B cell (primary cell): Measurements from ENCODE around the gene PPP1R11. TPM values are rescaled to one million over a fixed set of nuclear protein-coding genes. Genes with fewer than 3 reads are reported as not detected.

Experiments used
- ATAC-seq: fragments of 200-7000 bp; cut with Tn5 transposase; one replicate; pipeline ENCODE4 v1.10.0; 2021; ENCODE audit warnings: low read depth, mild to moderate bottlenecking, moderate number of reproducible peaks, moderate library complexity
- CTCF ChIA-PET: fragments of 350-600 bp; sonication (Branson Sonifier 250); formaldehyde crosslinking; loops from one replicate; lab custom pipeline; 2021; ENCODE audit warnings: antibody characterized with exemption, inconsistent platforms; lab: Charles Lee
- POLR2A ChIA-PET: fragments of 350-600 bp; sonication (Branson Sonifier 250); formaldehyde crosslinking; loops from one replicate; lab custom pipeline; 2021; ENCODE audit warnings: antibody characterized with exemption; lab: Charles Lee
- DNase-seq: peaks from one replicate; pipeline ENCODE4 v3.0.0; 2013
- H2AFZ ChIP-seq: 2 replicates; pipeline ENCODE4 v1.6.1; 2012; ENCODE audit warnings: mild to moderate bottlenecking, low read depth, low read length; ENCODE audit not compliant: insufficient read depth, poor library complexity, severe bottlenecking
- H3K27ac ChIP-seq, 2 donors: 1 replicate in 1 of 2; 2 replicates in 1 of 2; pipeline ENCODE4 v1.5.1; 2012 to 2013; ENCODE audit warnings: low read length in 2 of 2, mild to moderate bottlenecking in 2 of 2, moderate library complexity in 1 of 2
- H3K27me3 ChIP-seq, 4 experiments: fragments of 200-600 bp in 1 of 4; sonication (generic) in 1 of 4; replicated peaks in 1 of 4; 1 replicate in 2 of 4; 2 replicates in 2 of 4; pipeline versions ENCODE4 v1.6.1 to v1.7.0; 2013 to 2016; ENCODE audit warnings: low read length in 3 of 4, mild to moderate bottlenecking in 2 of 4, mixed read lengths in 1 of 4, moderate library complexity in 1 of 4; ENCODE audit not compliant: insufficient read depth in 4 of 4, control insufficient read depth in 3 of 4; ENCODE audit errors: control extremely low read depth in 1 of 4
- H3K36me3 ChIP-seq, 2 experiments: replicated peaks in 1 of 2; 1 replicate in 1 of 2; 2 replicates in 1 of 2; pipeline versions ENCODE4 v1.6.1 to v1.7.1; 2013; ENCODE audit warnings: low read length in 1 of 2; ENCODE audit not compliant: insufficient read depth in 2 of 2, control insufficient read depth in 1 of 2; ENCODE audit errors: control extremely low read depth in 1 of 2, extremely low read depth in 1 of 2
- H3K4me1 ChIP-seq, 2 donors: fragments of 200-600 bp in 1 of 2; sonication (generic) in 1 of 2; 1 replicate in 1 of 2; 2 replicates in 1 of 2; pipeline versions ENCODE4 v1.5.1 to v1.6.1; 2013 to 2017; ENCODE audit warnings: low read length in 2 of 2; ENCODE audit not compliant: control insufficient read depth in 2 of 2, insufficient read depth in 2 of 2
- H3K4me2 ChIP-seq: replicated peaks from 2 replicates; pipeline ENCODE3; 2012; ENCODE audit warnings: mild to moderate bottlenecking, low read depth, low read length; ENCODE audit not compliant: poor library complexity, severe bottlenecking
- H3K4me3 ChIP-seq, 5 experiments: fragments of 200-600 bp in 1 of 5; sonication (generic) in 1 of 5; 1 replicate in 3 of 5; 2 replicates in 2 of 5; pipeline versions ENCODE4 v1.5.1 to v1.7.0; 2011 to 2016; ENCODE audit warnings: low read length in 4 of 5, mild to moderate bottlenecking in 4 of 5, low read depth in 2 of 5, control low read depth in 1 of 5, moderate library complexity in 1 of 5; ENCODE audit not compliant: insufficient read depth in 1 of 5; ENCODE audit errors: control extremely low read depth in 1 of 5, extremely low read depth in 1 of 5
- H3K79me2 ChIP-seq: fragments of 200-600 bp; sonication (generic); one replicate; pipeline ENCODE4 v1.6.0; 2016; ENCODE audit warnings: low read length; ENCODE audit not compliant: control insufficient read depth, insufficient read depth
- H3K9ac ChIP-seq: fragments of 200-600 bp; sonication (generic); 2 replicates; pipeline ENCODE4 v1.6.1; 2017; ENCODE audit warnings: mild to moderate bottlenecking, low read length, moderate library complexity
- H3K9me3 ChIP-seq, 3 donors: one replicate each; pipeline versions ENCODE4 v1.6.1 to v1.7.1; 2013; ENCODE audit warnings: low read length in 2 of 3; ENCODE audit not compliant: control insufficient read depth in 2 of 3, insufficient read depth in 1 of 3; ENCODE audit errors: control extremely low read depth in 1 of 3
- H4K20me1 ChIP-seq: 2 replicates; pipeline ENCODE4 v1.6.0; 2012; ENCODE audit warnings: mild to moderate bottlenecking, low read length; ENCODE audit not compliant: insufficient read depth, control insufficient read depth, poor library complexity, severe bottlenecking
- H3K27ac Mint-ChIP-seq: one replicate; pipeline ENCODE4 v1.8.0; 2021; ENCODE audit warnings: mixed read lengths
- H3K27me3 Mint-ChIP-seq: one replicate; pipeline ENCODE4 v1.8.0; 2021; ENCODE audit warnings: mixed read lengths
- H3K4me1 Mint-ChIP-seq: one replicate; pipeline ENCODE4 v1.8.0; 2021; ENCODE audit warnings: mixed read lengths
- H3K4me3 Mint-ChIP-seq: one replicate; pipeline ENCODE4 v1.8.0; 2021; ENCODE audit warnings: mixed read lengths
- H3K9me3 Mint-ChIP-seq: one replicate; pipeline ENCODE4 v1.8.0; 2022; ENCODE audit warnings: mixed read lengths; ENCODE audit not compliant: insufficient read depth
- EZH2 ChIP-seq: IDR thresholded peaks from 2 replicates; pipeline ENCODE4 v1.6.1; 2012; ENCODE audit warnings: borderline replicate concordance, low read depth, mild to moderate bottlenecking, moderate library complexity, low read length; ENCODE audit not compliant: insufficient read depth, poor library complexity, severe bottlenecking
- WGBS: methylation state at CpG from one replicate; pipeline ENCODE4 v1.1.5; 2013; ENCODE audit warnings: missing lambda C conversion rate; ENCODE audit not compliant: insufficient coverage; 5-methylcytosine and 5-hydroxymethylcytosine counted together
- intact Hi-C: fragments of 100-400 bp; cut with micrococcal nuclease; formaldehyde crosslinking; loops from one replicate; pipeline ENCODE4 v1.10.0; 2022
- polyA plus RNA-seq: library from polyadenylated mRNA; depleted of rRNA; stranded (reverse); fragments of >200 nt; gene quantifications from 2 replicates; pipeline ENCODE4 v1.2.3, GENCODE V29; 2012
- total RNA-seq, 2 donors: library from RNA; stranded (reverse); fragments of 120-200 nt in 1 of 2; gene quantifications; 1 replicate in 1 of 2; 2 replicates in 1 of 2; pipeline versions ENCODE4 v1.2.3 to v1.2.4, GENCODE V29; 2013 to 2022
- TF ChIP-seq, protein P1 (sequence below): fragments of 200-600 bp; IDR thresholded peaks from one replicate; pipeline ENCODE4 v1.8.0; 2022; ENCODE audit warnings: antibody characterized with exemption, mild to moderate bottlenecking

Gene PPP1R11
- total and polyA plus RNA-seq, 2 donors (not counting 1 experiment from before 2014, with no cell fraction given): 44.8 to 47.8 TPM

DNA sequence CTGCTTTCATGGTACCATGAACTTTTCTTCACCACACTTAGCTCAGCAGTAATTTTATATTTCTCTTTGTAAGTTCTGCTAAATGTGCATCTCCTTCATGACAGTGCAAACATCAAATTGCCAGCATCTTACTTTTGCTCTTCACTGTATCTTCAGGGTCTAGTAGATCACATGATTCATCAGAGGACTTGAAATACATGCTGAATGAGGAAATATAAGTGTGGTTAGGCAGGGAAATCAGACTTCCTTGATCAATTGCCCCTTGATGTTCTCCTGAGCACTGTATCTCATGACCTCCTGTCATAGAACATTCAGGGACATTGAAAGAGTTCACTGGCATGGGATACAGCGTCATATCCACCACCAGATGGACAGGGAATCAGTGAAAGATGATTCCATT lies 31.2 kb upstream of the PPP1R11 start:
- Mint-ChIP-seq H3K27me3 (no peaks in the 10 kb centered on the region), H3K4me3 (no peak overlapping the region), H3K9me3 (no peaks in the 10 kb centered on the region), H3K4me1 (no peaks in the 10 kb centered on the region), H3K27ac (no peak overlapping the region)
- Histone ChIP-seq H3K9me3 (no peaks in the 10 kb centered on the region), H3K27me3 (no peaks in the 10 kb centered on the region), H4K20me1 (no peaks in the 10 kb centered on the region), H3K4me3 (no peak overlapping the region), H3K4me1 (no peaks in the 10 kb centered on the region), H3K4me2 (no peak overlapping the region), H3K79me2 (no peaks in the 10 kb centered on the region), H3K27ac (no peak overlapping the region), H2AFZ (no peak overlapping the region), H3K9ac (no peak overlapping the region), H3K36me3 (peaks cover 0 to 5% of the 10 kb centered on the region in 2 experiments)
- WGBS: 100% methylated on average over 1 of the region's 1 CpG
- no peak for DNase-seq
- ATAC-seq: no peak
- ChIA-PET CTCF (no interaction called here), POLR2A (no interaction called here)
- TF ChIP-seq EZH2: no peak
- TF ChIP-seq, protein P1, sequence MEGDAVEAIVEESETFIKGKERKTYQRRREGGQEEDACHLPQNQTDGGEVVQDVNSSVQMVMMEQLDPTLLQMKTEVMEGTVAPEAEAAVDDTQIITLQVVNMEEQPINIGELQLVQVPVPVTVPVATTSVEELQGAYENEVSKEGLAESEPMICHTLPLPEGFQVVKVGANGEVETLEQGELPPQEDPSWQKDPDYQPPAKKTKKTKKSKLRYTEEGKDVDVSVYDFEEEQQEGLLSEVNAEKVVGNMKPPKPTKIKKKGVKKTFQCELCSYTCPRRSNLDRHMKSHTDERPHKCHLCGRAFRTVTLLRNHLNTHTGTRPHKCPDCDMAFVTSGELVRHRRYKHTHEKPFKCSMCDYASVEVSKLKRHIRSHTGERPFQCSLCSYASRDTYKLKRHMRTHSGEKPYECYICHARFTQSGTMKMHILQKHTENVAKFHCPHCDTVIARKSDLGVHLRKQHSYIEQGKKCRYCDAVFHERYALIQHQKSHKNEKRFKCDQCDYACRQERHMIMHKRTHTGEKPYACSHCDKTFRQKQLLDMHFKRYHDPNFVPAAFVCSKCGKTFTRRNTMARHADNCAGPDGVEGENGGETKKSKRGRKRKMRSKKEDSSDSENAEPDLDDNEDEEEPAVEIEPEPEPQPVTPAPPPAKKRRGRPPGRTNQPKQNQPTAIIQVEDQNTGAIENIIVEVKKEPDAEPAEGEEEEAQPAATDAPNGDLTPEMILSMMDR: no peak
- intact Hi-C loops: loop anchor here (1.0 kb wide), 1 partner anchor 41 kb away; no protein-coding TSS in a partner anchor

DNA sequence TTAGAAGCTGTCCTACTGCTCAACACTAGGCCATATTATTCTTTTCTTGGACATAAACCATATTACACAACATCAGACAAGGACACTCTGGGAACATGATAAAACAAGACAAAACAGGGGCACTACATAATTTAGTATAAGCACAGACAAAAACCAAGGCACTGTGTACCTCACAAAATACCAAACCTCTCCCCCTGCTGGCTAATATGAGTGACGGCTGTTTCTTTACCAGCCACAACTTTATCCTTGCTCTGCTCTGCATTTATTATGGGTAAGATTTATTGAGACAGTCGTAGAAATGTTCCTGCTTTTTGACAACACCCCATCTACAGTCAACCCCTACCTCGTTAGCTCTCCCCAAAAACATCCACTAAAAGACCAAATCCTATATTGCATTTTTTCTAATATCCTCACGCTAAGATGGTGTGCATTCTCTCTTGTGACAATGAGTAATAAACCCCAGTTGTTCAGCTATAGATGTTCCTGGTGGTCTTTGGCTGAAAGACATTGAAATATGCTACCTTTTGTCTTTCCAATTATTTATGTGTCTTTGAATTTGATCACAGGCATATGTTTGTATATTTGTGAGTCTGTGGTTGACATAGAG lies 29.7 kb upstream of the PPP1R11 start:
- ChIA-PET POLR2A (no interaction called here), CTCF (interaction anchor here (1.2 to 1.6 kb wide), 3 partner anchors 24 to 189 kb away, joined by 3 to 4 read pairs (median 3); no protein-coding TSS in a partner anchor)
- TF ChIP-seq EZH2: no peak
- TF ChIP-seq, protein P1: peak; percentile 59
- DNase-seq (no peak), ATAC-seq (no peak)
- H3K4me3 Mint-ChIP-seq: no peak overlapping the region
- H3K27me3 Mint-ChIP-seq: no peaks in the 10 kb centered on the region
- Histone ChIP-seq H3K9ac (no peak overlapping the region), H3K4me3 (no peak overlapping the region), H3K36me3 (no peaks in the 10 kb centered on the region), H3K27ac (no peak overlapping the region), H3K9me3 (no peaks in the 10 kb centered on the region), H3K4me2 (no peak overlapping the region), H3K4me1 (no peaks in the 10 kb centered on the region), H2AFZ (no peak overlapping the region), H3K79me2 (no peaks in the 10 kb centered on the region), H3K27me3 (no peaks in the 10 kb centered on the region), H4K20me1 (no peaks in the 10 kb centered on the region)
- no peak overlapping the region for H3K27ac Mint-ChIP-seq
- no peaks in the 10 kb centered on the region for H3K9me3 Mint-ChIP-seq
- no peaks in the 10 kb centered on the region for H3K4me1 Mint-ChIP-seq
- intact Hi-C loops: no loop called here
- no CpG with 5 or more reads among the region's 4 CpGs for WGBS
